HT-29 (cell line): ENCODE measurements around the gene SHPK. TPM values are rescaled to one million over a fixed set of nuclear protein-coding genes. Genes with fewer than 3 reads are reported as not detected.
A peak's percentile ranks its signal among the peaks of the same experiment; 100 is the strongest.

Experiments used
- DNase-seq: peaks from one replicate; pipeline ENCODE4 v3.0.0-alpha.2; 2015; ENCODE audit warnings: low spot score
- total RNA-seq: library from RNA; depleted of rRNA; stranded (reverse); fragments of >200 nt; shearing (Covaris generic); gene quantifications from 2 replicates; pipeline ENCODE4 v1.2.3, GENCODE V29; 2014

Gene SHPK
- total RNA-seq, 1 experiment from 2014 or later = 16.1 TPM

GRCh38 chr17:3627769-3628167 lies 8.3 kb downstream of the SHPK start:
- no peak for DNase-seq

- DNase-seq = no peak
These were observed 8.9 kb downstream of the SHPK start for GRCh38 chr17:3626831-3627768.

- no peak for DNase-seq
These were observed 13.0 kb downstream of the SHPK start for GRCh38 chr17:3622977-3623594.

GRCh38 chr17:3621146-3621720 lies 14.8 kb downstream of the SHPK start:
- DNase-seq = no peak

- DNase-seq = no peak
These were observed 20.7 kb downstream of the SHPK start for GRCh38 chr17:3615160-3615870.

- DNase-seq = no peak
These were observed 22.9 kb downstream of the SHPK start for GRCh38 chr17:3613124-3613523.

GRCh38 chr17:3610523-3610922 lies 25.5 kb downstream of the SHPK start:
- DNase-seq = no peak

- no peak for DNase-seq
These were observed 26.4 kb downstream of the SHPK start for GRCh38 chr17:3609689-3610088.

- DNase-seq = no peak
These were observed 32.2 kb downstream of the SHPK start for GRCh38 chr17:3603870-3604259.

- DNase-seq = no peak
These were observed 32.8 kb downstream of the SHPK start for GRCh38 chr17:3603119-3603869.

GRCh38 chr17:3602499-3602898 lies 33.6 kb downstream of the SHPK start:
- DNase-seq = peak; percentile 41

GRCh38 chr17:3600529-3601205 lies 35.4 kb downstream of the SHPK start:
- no peak for DNase-seq

- no peak for DNase-seq
These were observed 38.0 kb downstream of the SHPK start for GRCh38 chr17:3598078-3598477.

GRCh38 chr17:3596804-3597464 lies 39.1 kb downstream of the SHPK start:
- DNase-seq = no peak

- no peak for DNase-seq
These were observed 41.1 kb downstream of the SHPK start for GRCh38 chr17:3594976-3595375.

GRCh38 chr17:3594051-3594800 lies 41.8 kb downstream of the SHPK start:
- DNase-seq = no peak

GRCh38 chr17:3593384-3593783 lies 42.7 kb downstream of the SHPK start:
- no peak for DNase-seq

GRCh38 chr17:3592216-3592860 lies 43.7 kb downstream of the SHPK start:
- no peak for DNase-seq

GRCh38 chr17:3590768-3591167 lies 45.3 kb downstream of the SHPK start:
- DNase-seq = no peak
